HG03280 (cell line): ENCODE measurements around the gene ADNP.
A peak's percentile ranks its signal among the peaks of the same experiment; 100 is the strongest.

Experiments used
- ATAC-seq: cut with Tn5 transposase; IDR thresholded peaks from one replicate; pipeline ENCODE4 v1.9.1; 2021; ENCODE audit warnings: mild to moderate bottlenecking, moderate library complexity; ENCODE audit not compliant: unreplicated experiment

Gene ADNP

GRCh38 chr20:50932691-50933280 lies 1.5 kb upstream of the ADNP start:
- ATAC-seq = no peak

GRCh38 chr20:50932016-50932485 lies 814 bp upstream of the ADNP start:
- no peak for ATAC-seq

GRCh38 chr20:50930976-50931305 lies 296 bp downstream of the ADNP start:
- ATAC-seq = peak; percentile 33

GRCh38 chr20:50930139-50930975 lies 880 bp downstream of the ADNP start:
- ATAC-seq = peak; percentile 12

GRCh38 chr20:50929299-50930138 lies 1.7 kb downstream of the ADNP start:
- peak; percentile 57 for ATAC-seq

- no peak for ATAC-seq
Measured at GRCh38 chr20:50928469-50928868, 2.8 kb downstream of the ADNP start.

GRCh38 chr20:50926530-50926929 lies 4.7 kb downstream of the ADNP start:
- ATAC-seq = no peak

GRCh38 chr20:50924261-50924920 lies 6.8 kb downstream of the ADNP start:
- ATAC-seq = no peak

GRCh38 chr20:50921803-50922501 lies 9.3 kb downstream of the ADNP start:
- no peak for ATAC-seq

- no peak for ATAC-seq
Measured at GRCh38 chr20:50920997-50921396, 10.2 kb downstream of the ADNP start.

- ATAC-seq = no peak
Measured at GRCh38 chr20:50919567-50919966, 11.7 kb downstream of the ADNP start.

GRCh38 chr20:50918403-50918802 lies 12.8 kb downstream of the ADNP start:
- ATAC-seq = no peak

- no peak for ATAC-seq
Measured at GRCh38 chr20:50916934-50917333, 14.3 kb downstream of the ADNP start.

- no peak for ATAC-seq
Measured at GRCh38 chr20:50916257-50916656, 15.0 kb downstream of the ADNP start.

- ATAC-seq = no peak
Measured at GRCh38 chr20:50915424-50915823, 15.8 kb downstream of the ADNP start.

GRCh38 chr20:50913690-50914375 lies 17.4 kb downstream of the ADNP start:
- no peak for ATAC-seq

GRCh38 chr20:50911716-50912115 lies 19.5 kb downstream of the ADNP start:
- no peak for ATAC-seq

GRCh38 chr20:50911030-50911429 lies 20.2 kb downstream of the ADNP start:
- ATAC-seq = no peak

GRCh38 chr20:50909413-50909812 lies 21.8 kb downstream of the ADNP start:
- ATAC-seq = no peak

- no peak for ATAC-seq
Measured at GRCh38 chr20:50904067-50904570, 27.1 kb downstream of the ADNP start.
